A549 treated with AZD9567 at 1 μM for 4 hours (cell line): Measurements from ENCODE around the gene C2CD4B. TPM values are rescaled to one million over a fixed set of nuclear protein-coding genes. Genes with fewer than 3 reads are reported as not detected.

Experiments
- total RNA-seq: library from RNA; stranded (reverse); fragments of 200-300 nt; extraction: Qiagen RNA extraction; gene quantifications from 5 replicates; pipeline ENCODE4 v1.2.3, GENCODE V29; 2022; ENCODE audit not compliant: insufficient read depth

C2CD4B gene, protein sequence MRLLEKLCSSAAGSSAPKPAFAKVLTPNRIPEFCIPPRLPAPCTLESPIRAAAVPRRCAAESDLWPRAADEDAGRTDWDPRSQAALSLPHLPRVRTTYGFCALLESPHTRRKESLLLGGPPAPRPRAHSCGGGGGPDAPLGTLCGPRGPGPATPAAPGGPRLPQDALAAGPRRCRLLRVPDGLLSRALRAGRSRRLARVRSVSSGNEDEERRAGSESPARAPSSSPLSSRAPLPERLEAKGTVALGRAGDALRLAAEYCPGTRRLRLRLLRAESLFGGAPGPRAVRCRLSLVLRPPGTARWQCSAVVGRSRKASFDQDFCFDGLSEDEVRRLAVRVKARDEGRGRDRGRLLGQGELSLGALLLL
- 0.11 to 0.29 TPM (median 0.16 TPM) in 4 of 5 replicates, not detected in the other for total RNA-seq

DNA sequence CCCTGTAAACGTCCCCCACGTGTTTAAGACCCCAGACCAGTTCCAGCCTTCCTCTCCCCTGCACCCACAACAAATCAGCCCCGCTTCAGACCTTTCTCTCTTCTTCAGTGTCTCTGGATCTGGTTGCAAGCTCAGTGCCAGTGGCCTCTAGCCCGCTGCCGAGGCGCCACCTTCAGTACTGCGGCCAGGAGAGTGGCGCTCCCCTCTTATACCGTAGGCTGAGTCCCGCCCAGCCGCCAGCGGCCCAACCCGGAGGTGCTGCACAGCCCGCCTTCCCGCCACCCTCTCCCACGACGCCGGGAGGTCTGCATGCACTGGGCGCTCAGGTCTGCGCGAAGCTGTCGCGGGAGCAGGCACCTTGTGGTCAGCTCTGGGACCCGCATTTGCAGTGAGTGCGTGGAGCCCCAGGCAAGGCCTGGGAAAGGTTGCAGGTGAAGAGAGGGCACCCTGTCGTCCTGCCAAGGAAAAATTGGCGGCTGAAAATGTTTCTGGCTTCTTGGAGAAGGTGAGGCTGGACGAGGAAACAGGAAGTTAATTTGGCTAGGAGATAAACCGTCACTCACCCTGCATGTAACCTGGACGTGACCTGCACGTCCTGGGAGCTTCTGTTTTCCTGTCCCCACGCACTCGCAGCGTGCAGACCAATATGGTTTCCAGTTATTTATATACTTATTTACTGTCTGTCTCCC lies at the start of gene C2CD4B:
C2CD4B (minus strand) TSS at position 182 of the 689 bp plus-strand sequence. CDS start 301 bp downstream, outside the sequence.

Other genes starting within 250 kb of the C2CD4B start
- 9.0 to 16.2 TPM (median 12.2 TPM) in 5 replicates for gene VPS13C, start 104.8 kb downstream of the C2CD4B start, total RNA-seq
- gene C2CD4A, start 98.3 kb downstream of the C2CD4B start, total RNA-seq = 0.14 to 0.18 TPM (median 0.15 TPM) in 4 of 5 replicates, not detected in the other
- 4.5 to 7.3 TPM (median 6.7 TPM) in 5 replicates for gene TLN2, start 225.3 kb upstream of the C2CD4B start, total RNA-seq